ENCODE data around the gene RASGRP2.
"Not testable (repeated sequence)": the region's sequence is repeated elsewhere in the genome, so short reads cannot be mapped to it uniquely, and the experiment has no call there.

The RASGRP2 gene

GRCh38 chr11:64718084-64718779 lies 25.7 kb downstream of the RASGRP2 start:
- DNase-seq, result no peak

GRCh38 chr11:64717268-64717578 lies 26.7 kb downstream of the RASGRP2 start:
- no peak for DNase-seq

- DNase-seq, result no peak
These were observed 27.3 kb downstream of the RASGRP2 start for GRCh38 chr11:64716473-64717267.

- no peak for DNase-seq
These were observed 28.0 kb downstream of the RASGRP2 start for GRCh38 chr11:64715756-64716472.

GRCh38 chr11:64715110-64715509 lies 28.8 kb downstream of the RASGRP2 start:
- DNase-seq, result no peak

GRCh38 chr11:64714666-64715065 lies 29.3 kb downstream of the RASGRP2 start:
- no peak for DNase-seq

- no peak for DNase-seq
These were observed 30.1 kb downstream of the RASGRP2 start for GRCh38 chr11:64713781-64714363.

- peak in 1 of 2 donors; percentile 23 for DNase-seq
These were observed 30.8 kb downstream of the RASGRP2 start for GRCh38 chr11:64713016-64713707.

- peak in 1 of 2 donors; percentile 19 for DNase-seq
These were observed 31.4 kb downstream of the RASGRP2 start for GRCh38 chr11:64712430-64713015.

- no peak for DNase-seq
These were observed 32.0 kb downstream of the RASGRP2 start for GRCh38 chr11:64711956-64712362.

GRCh38 chr11:64711138-64711955 lies 32.6 kb downstream of the RASGRP2 start:
- no peak for DNase-seq

GRCh38 chr11:64710418-64711137 lies 33.4 kb downstream of the RASGRP2 start:
- no peak for DNase-seq

- no peak for DNase-seq
These were observed 38.4 kb downstream of the RASGRP2 start for GRCh38 chr11:64705501-64705900.

GRCh38 chr11:64703048-64703447 lies 40.9 kb downstream of the RASGRP2 start:
- no peak for DNase-seq

- not testable (repeated sequence) for DNase-seq
These were observed 42.0 kb downstream of the RASGRP2 start for GRCh38 chr11:64701956-64702355.

- no peak for DNase-seq
These were observed 45.5 kb downstream of the RASGRP2 start for GRCh38 chr11:64698427-64698826.

- no peak for DNase-seq
These were observed 46.1 kb downstream of the RASGRP2 start for GRCh38 chr11:64697663-64698375.

- DNase-seq, result no peak
These were observed 47.9 kb downstream of the RASGRP2 start for GRCh38 chr11:64696045-64696444.

- no peak for DNase-seq
These were observed 48.4 kb downstream of the RASGRP2 start for GRCh38 chr11:64695548-64695947.

- DNase-seq, result peak in 1 of 2 donors; percentile 12
These were observed 49.0 kb downstream of the RASGRP2 start for GRCh38 chr11:64694821-64695365.
